Astrocyte of the hippocampus (primary cell): ENCODE data around the gene DCAF12L2.
"Not testable (repeated sequence)": the region's sequence is repeated elsewhere in the genome, so short reads cannot be mapped to it uniquely, and the experiment has no call there.

Source experiments
- DNase-seq: peaks from one replicate; pipeline ENCODE4 v3.0.0; 2011; ENCODE audit warnings: low read depth, low spot score

Gene DCAF12L2

GRCh38 chrX:126165721-126166461, at the start of gene DCAF12L2:
DCAF12L2 (minus strand) TSS chrX:126166289; CDS start chrX:126165924, 365 bp downstream.
- DNase-seq: peak; percentile 39

- DNase-seq: not testable (repeated sequence)
Observed at GRCh38 chrX:126190888-126191287, 24.8 kb upstream of the DCAF12L2 start.

GRCh38 chrX:126177133-126177840, 11.2 kb upstream of the DCAF12L2 start:
- no peak for DNase-seq

GRCh38 chrX:126170720-126171119, 4.6 kb upstream of the DCAF12L2 start:
- no peak for DNase-seq

GRCh38 chrX:126167560-126167959, 1.5 kb upstream of the DCAF12L2 start:
- DNase-seq: no peak

- DNase-seq: no peak
Observed at GRCh38 chrX:126165401-126165720, 728 bp downstream of the DCAF12L2 start.

- DNase-seq: no peak
Observed at GRCh38 chrX:126164689-126165400, 1.2 kb downstream of the DCAF12L2 start.

- DNase-seq: no peak
Observed at GRCh38 chrX:126164226-126164625, 1.9 kb downstream of the DCAF12L2 start.

GRCh38 chrX:126141014-126141413, 25.1 kb downstream of the DCAF12L2 start:
- no peak for DNase-seq

GRCh38 chrX:126137899-126138298, 28.2 kb downstream of the DCAF12L2 start:
- DNase-seq: no peak

GRCh38 chrX:126124721-126125120, 41.4 kb downstream of the DCAF12L2 start:
- no peak for DNase-seq
